ENCODE data around the gene STARD3.

GRCh38 chr17:39688475-39688835, 51.5 kb downstream of the STARD3 start:
- TF ChIP-seq POLR2A (IDR thresholded peaks at IDR 0.05) (no peak), CTCF (IDR thresholded peaks at IDR 0.05) (no peak)
